IPS DF 4.7 (cell line): ENCODE measurements around the gene CD151.

ENCODE experiments used
- DNase-seq: peaks from one replicate; pipeline ENCODE4 v3.0.0-alpha.2; 2013; ENCODE audit warnings: low spot score; ENCODE audit errors: extremely low read depth

The CD151 gene

DNA sequence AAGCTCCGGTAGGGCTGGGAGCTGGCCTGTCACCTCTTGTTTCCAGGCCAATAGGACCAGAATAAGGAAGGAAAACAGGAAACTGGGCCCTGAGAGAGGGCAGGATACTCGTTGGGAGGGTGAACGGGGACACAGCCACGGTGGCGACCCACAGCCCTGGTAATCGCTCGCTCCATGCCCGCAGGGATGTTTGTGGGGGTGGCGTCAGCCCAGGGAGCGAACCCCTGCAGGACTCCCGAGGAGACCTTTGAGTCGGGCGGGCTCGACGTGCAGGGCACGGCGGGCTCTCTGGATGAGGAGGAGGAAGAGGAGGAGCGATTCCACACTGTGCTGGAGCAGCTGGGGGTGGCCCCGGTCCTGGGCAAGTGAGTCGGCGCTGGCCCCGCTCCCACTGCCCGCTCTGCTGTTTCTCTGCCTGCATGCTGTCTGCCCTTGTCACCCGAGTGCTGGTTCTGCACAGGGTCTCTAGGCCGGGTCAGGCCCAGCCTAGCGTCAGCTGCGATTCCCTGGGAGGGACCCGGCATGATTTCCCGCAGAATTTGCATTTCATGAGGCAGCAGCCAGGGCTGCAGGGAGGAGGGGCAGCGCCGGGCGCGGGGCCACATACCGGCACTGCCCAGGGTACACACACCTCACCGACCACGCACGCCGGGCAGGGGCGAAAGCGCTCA is 3.4 kb upstream of the CD151 start:
- no peak for DNase-seq

- no peak for DNase-seq
Measured at GRCh38 chr11:829847-830294, 2.9 kb upstream of the CD151 start.

- DNase-seq, result no peak
Measured at GRCh38 chr11:830295-831117, 2.2 kb upstream of the CD151 start.

DNA sequence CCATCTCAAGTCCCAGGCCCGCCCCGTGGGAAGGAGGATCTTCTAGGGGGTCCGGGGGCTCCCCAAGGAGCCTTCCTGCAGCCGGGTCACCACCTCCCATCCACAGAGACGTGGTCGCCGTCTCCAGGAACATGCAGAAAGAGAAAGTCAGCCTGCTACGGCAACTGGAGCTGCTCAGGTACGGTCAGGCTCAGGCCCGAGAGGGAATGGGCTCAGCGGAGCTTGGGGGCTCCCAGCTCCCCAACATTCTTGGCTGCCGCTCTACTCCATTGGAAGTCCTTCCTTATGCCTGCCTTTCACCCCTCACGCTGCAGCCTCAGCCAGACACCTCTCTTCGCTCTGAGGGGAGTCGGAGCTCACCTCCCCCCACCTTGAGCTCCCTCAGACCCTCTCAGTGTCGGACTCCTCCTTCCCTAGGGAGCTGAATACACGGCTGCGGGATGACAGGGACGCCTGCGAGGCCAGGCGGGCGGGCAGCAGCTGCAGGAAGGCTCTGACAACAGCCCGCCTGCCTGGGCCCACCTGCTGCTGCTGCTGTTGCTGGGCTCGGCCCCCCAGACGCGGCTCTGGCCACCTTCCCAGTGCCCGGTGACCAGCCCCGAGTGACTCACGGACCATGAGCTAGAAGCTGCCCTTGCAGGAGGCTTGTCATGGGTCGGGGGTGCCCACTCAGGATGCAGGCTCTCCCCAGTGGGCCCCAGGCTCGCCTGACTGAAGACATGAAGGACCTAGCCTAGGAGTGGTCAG is 1.5 kb upstream of the CD151 start:
- DNase-seq, result no peak

- no peak for DNase-seq
Measured at GRCh38 chr11:831961-832528, 707 bp upstream of the CD151 start.

DNA sequence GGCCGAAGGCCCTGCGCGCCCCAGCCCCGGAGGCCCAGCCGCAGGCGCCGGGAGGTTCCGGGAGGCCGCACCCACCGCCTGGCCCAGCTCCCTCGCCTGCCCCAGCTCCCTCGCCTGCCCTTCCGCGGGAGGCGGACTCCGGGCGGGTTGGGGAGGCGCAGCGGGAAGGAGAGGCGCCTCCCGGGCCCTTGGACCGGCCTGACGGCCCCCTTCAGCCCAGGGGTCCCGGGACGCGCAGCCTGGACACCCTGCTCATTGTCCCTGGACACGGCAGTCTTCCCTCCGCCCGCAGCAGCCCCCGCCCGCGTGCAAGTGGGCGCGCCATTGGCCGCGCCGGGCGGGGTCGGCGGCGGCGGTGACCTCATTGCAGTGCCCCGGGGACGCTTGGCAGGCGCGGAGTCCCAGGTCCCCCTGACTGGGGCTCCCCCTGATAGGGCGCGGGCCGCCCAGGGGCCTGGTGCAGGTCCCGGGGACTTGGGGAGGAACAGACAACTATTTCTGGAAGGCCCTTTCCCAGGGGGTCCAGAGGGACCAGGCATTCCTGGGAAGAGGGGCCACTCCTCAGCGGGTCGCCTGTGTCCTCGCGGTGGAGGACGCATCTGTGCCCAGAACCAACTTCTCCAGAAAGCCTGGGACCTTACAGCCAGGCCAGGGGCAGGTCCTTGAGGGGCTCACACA is 501 bp downstream of the CD151 start:
- no peak for DNase-seq

DNA sequence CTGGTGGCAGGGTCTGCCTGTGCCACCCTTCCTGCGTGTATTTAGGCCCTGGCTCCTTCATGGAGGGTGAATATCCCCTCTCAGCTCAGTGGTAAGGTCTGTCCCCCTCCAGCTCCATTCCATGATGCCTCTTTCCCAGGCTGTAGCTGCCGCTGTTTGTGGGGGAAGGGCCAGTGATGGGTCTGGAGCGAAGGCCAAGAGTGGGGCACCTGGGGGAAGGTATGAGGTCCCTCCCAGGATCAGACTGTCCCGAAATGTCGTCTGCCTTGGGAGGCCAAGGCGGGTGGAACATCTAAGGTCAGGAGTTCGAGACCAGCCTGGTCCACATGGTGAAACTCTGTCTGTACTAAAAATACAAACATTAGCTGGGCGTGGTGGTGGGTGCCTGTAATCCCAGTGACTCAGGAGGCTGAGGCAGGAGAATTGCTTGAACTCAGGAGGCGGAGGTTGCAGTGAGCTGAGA is 1.1 kb downstream of the CD151 start:
- no peak for DNase-seq

GRCh38 chr11:834371-835316 is 1.9 kb downstream of the CD151 start:
- no peak for DNase-seq

- no peak for DNase-seq
Measured at GRCh38 chr11:836274-836673, 3.5 kb downstream of the CD151 start.

DNA sequence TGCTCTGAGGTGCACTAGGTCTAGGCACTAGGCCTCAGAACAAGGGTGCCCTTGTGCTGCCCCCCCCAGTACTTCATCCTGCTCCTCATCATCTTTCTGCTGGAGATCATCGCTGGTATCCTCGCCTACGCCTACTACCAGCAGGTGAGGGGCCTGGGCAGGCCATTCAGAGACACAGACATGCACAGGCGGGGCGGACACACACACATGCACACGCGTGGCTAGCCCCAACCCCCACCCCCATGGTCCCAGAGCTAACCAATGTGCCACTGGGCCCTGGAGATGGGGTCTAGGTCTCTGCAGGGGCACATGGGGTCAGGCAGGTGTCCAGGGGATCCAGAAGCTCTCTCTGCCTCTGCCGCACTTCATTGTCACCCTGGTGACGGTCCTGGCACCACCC is 3.9 kb downstream of the CD151 start:
- no peak for DNase-seq

GRCh38 chr11:837189-837989 is 4.6 kb downstream of the CD151 start:
- DNase-seq, result no peak

- DNase-seq, result no peak
Measured at GRCh38 chr11:837990-838307, 5.2 kb downstream of the CD151 start.

- DNase-seq, result no peak
Measured at GRCh38 chr11:838441-839279, 5.9 kb downstream of the CD151 start.

- no peak for DNase-seq
Measured at GRCh38 chr11:839280-839623, 6.5 kb downstream of the CD151 start.

- DNase-seq, result no peak
Measured at GRCh38 chr11:839875-840617, 7.3 kb downstream of the CD151 start.

- no peak for DNase-seq
Measured at GRCh38 chr11:841981-842369, 9.2 kb downstream of the CD151 start.

DNA sequence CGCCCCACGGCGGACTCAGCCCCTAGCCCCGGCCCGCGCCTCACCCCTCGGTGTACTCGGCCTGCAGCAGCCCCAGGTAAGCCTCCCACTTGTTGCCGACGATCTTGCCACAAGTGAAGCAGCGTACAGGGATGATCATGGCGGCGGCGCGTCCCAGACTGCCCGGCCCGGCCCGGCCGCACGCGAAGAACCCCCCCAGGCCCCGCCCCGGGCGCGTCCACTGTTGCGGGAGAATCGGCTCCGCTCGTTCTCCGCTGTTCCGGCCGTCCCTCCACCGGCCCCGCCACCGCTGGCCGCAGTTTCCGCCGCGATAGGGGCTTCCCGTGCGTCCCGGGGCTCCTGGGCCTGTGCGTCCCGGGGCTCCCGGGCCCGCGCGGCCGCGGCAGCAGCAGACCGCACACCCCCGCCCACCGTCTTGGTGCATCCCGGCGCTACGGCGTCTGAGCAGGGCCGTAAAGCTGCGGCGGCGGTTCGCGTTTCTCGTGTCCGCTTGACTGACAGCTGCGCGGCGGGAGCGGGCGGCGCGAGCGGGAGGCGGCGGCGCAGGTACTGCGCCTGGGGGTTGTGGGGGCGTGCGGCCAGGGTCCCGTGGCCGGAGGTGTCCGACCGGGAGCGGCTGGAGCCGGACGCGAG is 9.7 kb downstream of the CD151 start, which contains the start of the genes POLR2L and TSPAN4:
Gene POLR2L (minus strand): TSS at position 160 of the 633 bp plus-strand sequence. CDS start 21 bp downstream, at position 139.
Gene TSPAN4 (plus strand): TSS at position 483 of the 633 bp plus-strand sequence. CDS start 7,453 bp downstream, outside the sequence.
- DNase-seq, result no peak
